WTC11 (cell line): Measurements from ENCODE around the gene HDGFL2.

Experiments used
- KAT7 ChIP-seq: sonication (generic); formaldehyde crosslinking; IDR thresholded peaks from 2 replicates; pipeline ENCODE4 v1.8.1; 2023; ENCODE audit warnings: missing genetic modification reagents, mild to moderate bottlenecking, borderline replicate concordance
- RELA ChIP-seq: sonication (generic); formaldehyde crosslinking; IDR thresholded peaks from 2 replicates; pipeline ENCODE4 v1.8.1; 2022; ENCODE audit warnings: missing genetic modification reagents, mild to moderate bottlenecking, borderline replicate concordance
- SP1 ChIP-seq: sonication (generic); formaldehyde crosslinking; conservative IDR thresholded peaks from 2 replicates; pipeline ENCODE4 v1.8.1; 2022; ENCODE audit warnings: missing genetic modification reagents
- ZNF219 ChIP-seq: sonication (generic); formaldehyde crosslinking; IDR thresholded peaks from 2 replicates; pipeline ENCODE4 v1.8.0; 2023; ENCODE audit warnings: missing genetic modification reagents, mild to moderate bottlenecking, borderline replicate concordance
- TF ChIP-seq, protein P1 (sequence below): sonication (generic); formaldehyde crosslinking; IDR thresholded peaks from 2 replicates; pipeline ENCODE4 v1.8.1; 2023; ENCODE audit warnings: mild to moderate bottlenecking, missing genetic modification reagents

DNA sequence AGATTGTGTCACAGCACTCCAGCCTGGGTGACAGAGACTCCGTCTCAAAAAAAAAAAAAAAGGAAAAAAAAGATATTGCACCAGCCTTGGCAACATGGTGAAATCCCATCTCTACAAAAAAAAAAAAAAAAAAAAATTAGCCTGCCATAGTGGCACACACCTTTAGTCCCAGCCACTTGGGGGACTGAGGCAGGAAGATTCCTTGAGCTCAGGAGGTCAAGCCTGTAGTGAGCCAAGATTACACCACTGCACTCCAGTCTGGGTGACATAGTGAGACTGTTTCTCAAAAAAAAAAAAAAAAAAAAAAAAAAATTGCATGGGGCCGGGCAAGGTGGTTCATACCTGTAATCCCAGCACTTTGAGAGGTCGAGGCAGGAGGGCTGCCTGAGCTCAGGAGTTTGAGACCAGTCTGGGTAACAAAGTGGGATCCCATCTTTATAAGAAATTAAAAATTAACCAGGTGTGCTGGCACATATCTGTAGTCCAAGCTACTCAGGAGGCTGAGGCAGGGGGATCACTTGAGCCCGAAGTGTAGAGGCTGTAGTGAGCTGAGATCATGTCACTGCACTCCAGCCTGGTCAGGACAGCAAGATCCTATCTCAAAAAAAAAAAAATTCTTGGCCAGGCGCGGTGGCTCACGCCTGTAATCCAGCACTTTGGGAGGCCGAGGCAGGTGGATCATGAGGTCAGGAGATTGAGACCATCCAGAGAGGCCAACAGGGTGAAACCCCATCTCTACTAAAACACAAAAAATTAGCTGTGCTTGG is 7.1 kb upstream of the HDGFL2 start:
- TF ChIP-seq SP1 (CRISPR knock-in tag) (no peak), KAT7 (CRISPR knock-in tag) (no peak), RELA (CRISPR knock-in tag) (no peak), ZNF219 (CRISPR knock-in tag) (no peak)
- TF ChIP-seq, protein P1, sequence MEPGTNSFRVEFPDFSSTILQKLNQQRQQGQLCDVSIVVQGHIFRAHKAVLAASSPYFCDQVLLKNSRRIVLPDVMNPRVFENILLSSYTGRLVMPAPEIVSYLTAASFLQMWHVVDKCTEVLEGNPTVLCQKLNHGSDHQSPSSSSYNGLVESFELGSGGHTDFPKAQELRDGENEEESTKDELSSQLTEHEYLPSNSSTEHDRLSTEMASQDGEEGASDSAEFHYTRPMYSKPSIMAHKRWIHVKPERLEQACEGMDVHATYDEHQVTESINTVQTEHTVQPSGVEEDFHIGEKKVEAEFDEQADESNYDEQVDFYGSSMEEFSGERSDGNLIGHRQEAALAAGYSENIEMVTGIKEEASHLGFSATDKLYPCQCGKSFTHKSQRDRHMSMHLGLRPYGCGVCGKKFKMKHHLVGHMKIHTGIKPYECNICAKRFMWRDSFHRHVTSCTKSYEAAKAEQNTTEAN (CRISPR knock-in tag): no peak
